Lower leg skin (tissue), 3 donors: ENCODE results near the gene NEK3.

Experiments
- CTCF ChIP-seq, 3 donors: fragments of 450-650 bp; IDR thresholded peaks; one replicate each; pipeline ENCODE4 v1.5.1; 2016; ENCODE audit warnings: antibody characterized with exemption in 3 of 3, mild to moderate bottlenecking in 3 of 3, moderate library complexity in 2 of 3
- POLR2A ChIP-seq, 2 donors: fragments of 450-650 bp; IDR thresholded peaks; one replicate each; pipeline ENCODE4 v1.6.1; 2016 to 2017; ENCODE audit warnings: antibody characterized with exemption in 2 of 2, mild to moderate bottlenecking in 1 of 2, moderate library complexity in 1 of 2

- no peak for TF ChIP-seq CTCF (IDR thresholded peaks at IDR 0.05)
- no peak for TF ChIP-seq POLR2A (IDR thresholded peaks at IDR 0.05)
These were observed 3.1 kb upstream of the NEK3 start for GRCh38 chr13:52162279-52163101.
